ENCODE results near the gene RGS8.

Gene RGS8

GRCh38 chr1:182668521-182669054 lies 15.8 kb downstream of the RGS8 start:
- Histone ChIP-seq H3K27me3 (ENCODE audit: insufficient read depth, low read length) (peaks cover 24% of the 10 kb centered on the region), H3K36me3 (ENCODE audit: insufficient read depth, low read depth, low read length) (no peaks in the 10 kb centered on the region), H3K4me3 (ENCODE audit: low read length) (no peak overlapping the region), H3K9me3 (ENCODE audit: insufficient read depth, low read depth, low read length) (no peaks in the 10 kb centered on the region), H3K9ac (ENCODE audit: low read depth, low read length) (no peak overlapping the region), H3K27ac (ENCODE audit: low read length) (no peak overlapping the region), H3K4me1 (ENCODE audit: insufficient read depth, low read length) (peaks cover 28% of the 10 kb centered on the region)

- Histone ChIP-seq H3K9ac (ENCODE audit: low read depth, low read length) (no peak overlapping the region), H3K9me3 (ENCODE audit: insufficient read depth, low read depth, low read length) (no peaks in the 10 kb centered on the region), H3K27me3 (ENCODE audit: insufficient read depth, low read length) (peaks cover 27% of the 10 kb centered on the region), H3K4me3 (ENCODE audit: low read length) (no peak overlapping the region), H3K27ac (ENCODE audit: low read length) (no peak overlapping the region), H3K36me3 (ENCODE audit: insufficient read depth, low read depth, low read length) (no peaks in the 10 kb centered on the region), H3K4me1 (ENCODE audit: insufficient read depth, low read length) (peaks cover 30% of the 10 kb centered on the region)
Observed at GRCh38 chr1:182667848-182668505, 16.4 kb downstream of the RGS8 start.

- Histone ChIP-seq H3K27ac (ENCODE audit: low read length) (no peak overlapping the region), H3K4me1 (ENCODE audit: insufficient read depth, low read length) (peaks cover 33% of the 10 kb centered on the region), H3K9ac (ENCODE audit: low read depth, low read length) (no peak overlapping the region; the same call in 1 of the 2 replicates), H3K27me3 (ENCODE audit: insufficient read depth, low read length) (peaks cover 27% of the 10 kb centered on the region), H3K36me3 (ENCODE audit: insufficient read depth, low read depth, low read length) (no peaks in the 10 kb centered on the region), H3K4me3 (ENCODE audit: low read length) (peak overlapping the region; percentile 39; the same call in 1 of the 2 replicates), H3K9me3 (ENCODE audit: insufficient read depth, low read depth, low read length) (no peaks in the 10 kb centered on the region)
Observed at GRCh38 chr1:182666706-182667105, 17.7 kb downstream of the RGS8 start.

GRCh38 chr1:182664296-182664695 lies 20.1 kb downstream of the RGS8 start:
- H3K27ac ChIP-seq (ENCODE audit: low read length): no peak overlapping the region
- no peaks in the 10 kb centered on the region for H3K36me3 ChIP-seq (ENCODE audit: insufficient read depth, low read depth, low read length)
- H3K27me3 ChIP-seq (ENCODE audit: insufficient read depth, low read length): peaks cover 27% of the 10 kb centered on the region
- no peak overlapping the region for H3K9ac ChIP-seq (ENCODE audit: low read depth, low read length)
- no peak overlapping the region for H3K4me3 ChIP-seq (ENCODE audit: low read length)
- peaks cover 35% of the 10 kb centered on the region for H3K4me1 ChIP-seq (ENCODE audit: insufficient read depth, low read length)
- H3K9me3 ChIP-seq (ENCODE audit: insufficient read depth, low read depth, low read length): no peaks in the 10 kb centered on the region

GRCh38 chr1:182662956-182663355 lies 21.4 kb downstream of the RGS8 start:
- H3K36me3 ChIP-seq (ENCODE audit: insufficient read depth, low read depth, low read length): no peaks in the 10 kb centered on the region
- peak overlapping the region; percentile 40; the same call in 1 of the 2 replicates for H3K9ac ChIP-seq (ENCODE audit: low read depth, low read length)
- peaks cover 27% of the 10 kb centered on the region for H3K27me3 ChIP-seq (ENCODE audit: insufficient read depth, low read length)
- peaks cover 39% of the 10 kb centered on the region for H3K4me1 ChIP-seq (ENCODE audit: insufficient read depth, low read length)
- H3K9me3 ChIP-seq (ENCODE audit: insufficient read depth, low read depth, low read length): no peaks in the 10 kb centered on the region
- H3K4me3 ChIP-seq (ENCODE audit: low read length): peak overlapping the region; percentile 41; the same call in 1 of the 2 replicates
- no peak overlapping the region for H3K27ac ChIP-seq (ENCODE audit: low read length)

- no peaks in the 10 kb centered on the region for H3K9me3 ChIP-seq (ENCODE audit: insufficient read depth, low read depth, low read length)
- H3K9ac ChIP-seq (ENCODE audit: low read depth, low read length): peak overlapping the region; percentile 40; the same call in 1 of the 2 replicates
- peaks cover 25% of the 10 kb centered on the region for H3K27me3 ChIP-seq (ENCODE audit: insufficient read depth, low read length)
- peaks cover 37% of the 10 kb centered on the region for H3K4me1 ChIP-seq (ENCODE audit: insufficient read depth, low read length)
- H3K4me3 ChIP-seq (ENCODE audit: low read length): peak overlapping the region; percentile 41
- peak overlapping the region; percentile 19 for H3K27ac ChIP-seq (ENCODE audit: low read length)
- no peaks in the 10 kb centered on the region for H3K36me3 ChIP-seq (ENCODE audit: insufficient read depth, low read depth, low read length)
Observed at GRCh38 chr1:182662121-182662890, 22.1 kb downstream of the RGS8 start.

- H3K27ac ChIP-seq (ENCODE audit: low read length): no peak overlapping the region
- no peaks in the 10 kb centered on the region for H3K9me3 ChIP-seq (ENCODE audit: insufficient read depth, low read depth, low read length)
- no peaks in the 10 kb centered on the region for H3K36me3 ChIP-seq (ENCODE audit: insufficient read depth, low read depth, low read length)
- H3K4me3 ChIP-seq (ENCODE audit: low read length): no peak overlapping the region
- peaks cover 21% of the 10 kb centered on the region; the same call in 1 of the 2 replicates for H3K4me1 ChIP-seq (ENCODE audit: insufficient read depth, low read length)
- 0 out of 2 replicates have a peak, but pooled peaks cover under 1% of the 10 kb centered on the region for H3K27me3 ChIP-seq (ENCODE audit: insufficient read depth, low read length)
- no peak overlapping the region for H3K9ac ChIP-seq (ENCODE audit: low read depth, low read length)
Observed at GRCh38 chr1:182658055-182658454, 26.3 kb downstream of the RGS8 start.

GRCh38 chr1:182656842-182657397 lies 27.5 kb downstream of the RGS8 start:
- Histone ChIP-seq H3K9ac (ENCODE audit: low read depth, low read length) (no peak overlapping the region), H3K9me3 (ENCODE audit: insufficient read depth, low read depth, low read length) (no peaks in the 10 kb centered on the region), H3K4me1 (ENCODE audit: insufficient read depth, low read length) (peaks cover 11% of the 10 kb centered on the region; the same call in 1 of the 2 replicates), H3K27me3 (ENCODE audit: insufficient read depth, low read length) (no peaks in the 10 kb centered on the region), H3K36me3 (ENCODE audit: insufficient read depth, low read depth, low read length) (no peaks in the 10 kb centered on the region), H3K27ac (ENCODE audit: low read length) (no peak overlapping the region), H3K4me3 (ENCODE audit: low read length) (no peak overlapping the region)

- H3K9ac ChIP-seq (ENCODE audit: low read depth, low read length): no peak overlapping the region
- H3K4me1 ChIP-seq (ENCODE audit: insufficient read depth, low read length): peaks cover 5% of the 10 kb centered on the region; the same call in 1 of the 2 replicates
- H3K27ac ChIP-seq (ENCODE audit: low read length): no peak overlapping the region
- no peaks in the 10 kb centered on the region for H3K9me3 ChIP-seq (ENCODE audit: insufficient read depth, low read depth, low read length)
- H3K36me3 ChIP-seq (ENCODE audit: insufficient read depth, low read depth, low read length): no peaks in the 10 kb centered on the region
- no peaks in the 10 kb centered on the region for H3K27me3 ChIP-seq (ENCODE audit: insufficient read depth, low read length)
- no peak overlapping the region for H3K4me3 ChIP-seq (ENCODE audit: low read length)
Observed at GRCh38 chr1:182653986-182654385, 30.4 kb downstream of the RGS8 start.

GRCh38 chr1:182652933-182653332 lies 31.5 kb downstream of the RGS8 start:
- Histone ChIP-seq H3K9ac (ENCODE audit: low read depth, low read length) (no peak overlapping the region), H3K9me3 (ENCODE audit: insufficient read depth, low read depth, low read length) (no peaks in the 10 kb centered on the region), H3K4me3 (ENCODE audit: low read length) (no peak overlapping the region), H3K4me1 (ENCODE audit: insufficient read depth, low read length) (0 out of 2 replicates have a peak, but pooled peaks cover under 1% of the 10 kb centered on the region), H3K27me3 (ENCODE audit: insufficient read depth, low read length) (no peaks in the 10 kb centered on the region), H3K27ac (ENCODE audit: low read length) (no peak overlapping the region), H3K36me3 (ENCODE audit: insufficient read depth, low read depth, low read length) (no peaks in the 10 kb centered on the region)

- H3K9ac ChIP-seq (ENCODE audit: low read depth, low read length): no peak overlapping the region
- H3K27me3 ChIP-seq (ENCODE audit: insufficient read depth, low read length): no peaks in the 10 kb centered on the region
- no peaks in the 10 kb centered on the region for H3K36me3 ChIP-seq (ENCODE audit: insufficient read depth, low read depth, low read length)
- H3K4me3 ChIP-seq (ENCODE audit: low read length): no peak overlapping the region
- H3K27ac ChIP-seq (ENCODE audit: low read length): no peak overlapping the region
- H3K4me1 ChIP-seq (ENCODE audit: insufficient read depth, low read length): no peaks in the 10 kb centered on the region
- no peaks in the 10 kb centered on the region for H3K9me3 ChIP-seq (ENCODE audit: insufficient read depth, low read depth, low read length)
Observed at GRCh38 chr1:182651339-182651724, 33.1 kb downstream of the RGS8 start.
